Activated T-helper 9 cell treated with anti-CD3 and anti-CD28 coated beads, Interleukin-2, amount 50 U/mL, for 16 hours (primary cell): ENCODE results near the gene SPI1.

Source experiments
- DNase-seq: peaks from one replicate; pipeline ENCODE4 v3.0.0-alpha.2; 2020; ENCODE audit warnings: low read depth

The SPI1 gene

DNA sequence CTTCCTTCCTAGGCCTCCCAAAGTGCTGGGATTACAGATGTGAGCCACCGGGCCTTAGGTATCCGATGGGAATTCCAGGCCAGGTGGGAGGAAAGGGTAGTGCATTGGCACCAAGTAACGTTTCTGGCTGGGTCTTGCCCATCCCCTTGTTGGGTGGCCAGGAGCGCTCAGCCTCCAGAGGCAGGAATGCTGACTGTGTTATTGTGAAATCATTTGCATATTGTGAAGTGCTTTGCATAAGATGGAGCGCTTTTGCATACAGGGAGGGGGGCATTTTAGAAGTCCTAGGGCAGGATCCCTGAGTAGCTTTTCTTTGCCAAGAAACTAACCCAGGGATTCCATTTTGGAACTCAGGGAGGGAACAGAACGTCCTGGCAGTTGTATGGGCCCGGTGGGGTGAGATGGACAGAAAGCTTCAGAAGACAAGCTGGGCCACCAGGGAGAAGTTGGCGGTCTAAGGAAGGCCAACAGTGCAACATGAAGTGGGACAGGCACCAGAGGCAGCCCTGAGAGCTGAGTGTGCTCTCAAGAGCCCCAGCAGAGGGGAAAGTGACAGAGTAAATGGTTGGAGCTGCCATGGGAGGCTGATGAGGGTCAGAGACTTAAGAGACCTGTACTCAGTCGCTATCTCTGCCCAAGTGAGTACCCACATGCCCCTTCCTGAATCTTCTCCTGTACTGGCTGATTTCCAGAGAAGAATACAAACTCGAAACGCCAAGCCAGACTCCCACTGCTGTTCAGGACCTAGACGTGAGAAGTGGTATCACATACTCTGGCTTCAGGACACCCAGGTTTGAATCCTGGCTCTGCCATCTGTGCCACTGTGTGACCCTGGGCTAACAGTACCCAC, 28.8 kb upstream of the SPI1 start:
- DNase-seq: no peak

DNA sequence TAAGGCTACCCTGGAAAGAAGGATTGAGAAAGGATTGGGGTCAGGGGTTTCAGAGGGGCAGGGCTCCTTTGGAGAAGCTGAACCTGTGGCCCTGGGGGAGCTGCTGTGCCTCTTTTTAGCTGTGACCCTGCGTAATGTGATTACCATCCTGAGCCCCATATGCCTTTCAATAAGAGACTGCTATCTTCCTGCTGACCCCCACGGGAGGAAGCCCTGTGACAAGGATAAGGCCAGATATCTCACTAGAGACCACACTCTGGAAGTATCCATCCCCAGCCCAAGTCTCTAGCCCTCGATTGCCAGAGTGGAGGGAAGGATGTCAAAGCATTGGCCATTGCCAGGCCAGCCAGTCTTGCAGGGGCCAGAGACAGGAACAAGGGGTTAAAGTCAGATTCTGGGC, 25.2 kb upstream of the SPI1 start:
- no peak for DNase-seq

DNA sequence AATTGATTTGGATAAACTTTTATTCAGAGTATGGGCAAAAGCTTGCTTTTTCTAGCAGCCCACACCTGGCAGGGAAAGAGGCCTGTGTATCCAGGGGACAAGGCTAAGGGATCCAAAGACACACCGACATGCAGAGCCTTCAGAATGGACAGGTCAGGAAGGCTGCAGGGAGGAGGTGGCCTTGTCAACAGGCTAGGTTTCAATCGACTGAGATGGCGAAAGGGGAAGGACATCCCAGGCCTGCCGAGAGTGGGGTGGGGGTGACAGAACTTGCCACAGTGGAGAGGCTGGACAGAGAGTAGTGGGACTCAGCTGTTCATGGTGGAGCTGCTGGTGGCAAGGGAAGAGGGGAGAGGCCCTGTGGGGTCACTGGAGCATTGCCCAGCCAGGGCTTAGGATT, 24.8 kb upstream of the SPI1 start:
- no peak for DNase-seq

DNA sequence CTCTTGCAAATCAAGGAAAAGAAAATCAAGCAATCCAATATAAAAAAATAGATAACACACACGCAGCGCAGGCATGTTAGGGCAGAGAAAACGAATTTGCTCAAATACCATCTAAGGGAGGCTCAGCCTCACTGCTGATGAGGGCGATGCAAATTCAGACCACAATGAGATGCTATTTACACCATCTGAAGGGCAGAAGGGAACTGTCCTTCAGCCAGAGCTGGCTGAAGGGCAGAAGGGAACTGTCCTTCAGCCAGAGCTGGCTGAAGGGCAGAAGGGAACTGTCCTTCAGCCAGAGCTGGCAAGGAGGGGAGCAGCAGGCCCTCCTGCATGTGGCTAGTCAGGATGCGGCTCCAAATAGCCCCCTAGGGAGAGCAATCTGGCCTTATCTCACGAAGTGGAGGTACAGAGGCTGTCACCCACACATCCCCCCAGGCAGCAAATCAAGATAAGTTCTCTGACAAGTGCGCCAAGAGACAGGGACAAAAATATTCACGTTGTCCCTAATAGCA, 22.5 kb upstream of the SPI1 start:
- no peak for DNase-seq

DNA sequence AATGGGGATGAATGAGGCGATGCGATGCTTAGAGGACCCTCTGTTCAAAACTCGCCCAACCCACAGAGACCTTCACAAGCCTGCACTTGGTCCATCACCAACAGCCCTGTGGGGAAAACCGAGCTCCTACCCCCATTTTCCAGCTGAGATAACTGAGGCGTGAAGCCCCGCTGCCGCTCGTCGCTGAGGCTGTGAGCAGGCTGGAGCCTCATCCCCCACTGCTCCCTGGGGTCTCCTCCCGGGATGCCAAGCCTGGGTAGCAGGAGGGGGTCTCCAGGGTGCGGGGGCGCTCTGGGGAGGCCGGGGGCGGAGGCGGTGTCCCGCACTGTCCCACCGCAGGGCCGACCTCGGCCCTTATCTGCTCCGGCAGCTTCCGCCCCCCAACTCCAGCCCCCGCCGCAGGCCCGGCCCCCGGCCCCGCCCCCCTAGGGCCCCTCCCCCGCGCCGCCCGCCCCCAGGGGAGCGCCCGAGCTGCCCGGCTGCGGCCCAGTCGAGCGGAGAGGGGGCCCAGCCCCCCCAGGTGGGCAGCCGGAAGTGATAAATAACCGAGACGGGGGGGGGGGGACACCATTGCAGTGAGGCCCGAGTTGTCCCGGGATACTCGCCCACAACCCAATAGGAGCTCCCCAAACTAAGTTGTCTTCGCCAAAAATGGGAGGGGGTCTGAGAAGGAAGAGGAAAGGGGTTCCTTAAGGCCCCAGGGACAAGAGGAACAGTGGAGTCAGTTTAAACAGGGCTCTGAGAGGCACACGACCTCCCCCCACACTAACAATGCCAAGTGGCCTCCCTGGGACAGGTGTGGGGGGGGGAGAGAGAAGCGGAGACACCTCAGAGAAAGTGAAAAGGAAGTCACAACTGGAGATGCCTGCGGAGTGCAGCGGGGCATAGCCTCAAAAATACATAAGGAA, 21.8 kb upstream of the SPI1 start:
- DNase-seq: peak; percentile 32

DNA sequence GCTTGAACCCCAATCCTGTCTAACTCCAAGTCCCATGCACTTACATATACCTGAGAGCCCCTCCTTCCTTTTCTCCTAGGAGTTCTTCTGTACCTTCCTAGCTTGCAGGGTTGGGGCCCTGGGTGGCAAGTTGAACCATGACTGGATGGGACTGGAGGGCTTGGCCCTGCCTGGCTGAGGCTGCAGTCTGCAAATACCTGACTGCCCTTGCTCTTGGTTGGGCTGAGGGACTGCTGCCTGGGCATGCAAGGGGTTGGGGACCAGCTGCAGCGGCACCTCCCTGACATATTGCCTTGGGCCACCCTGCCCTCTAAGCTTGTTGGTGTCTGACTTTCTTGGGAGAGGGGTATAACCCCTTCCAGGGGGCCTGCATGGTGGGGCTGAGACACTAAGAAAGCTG, 20.2 kb upstream of the SPI1 start:
- DNase-seq: no peak

DNA sequence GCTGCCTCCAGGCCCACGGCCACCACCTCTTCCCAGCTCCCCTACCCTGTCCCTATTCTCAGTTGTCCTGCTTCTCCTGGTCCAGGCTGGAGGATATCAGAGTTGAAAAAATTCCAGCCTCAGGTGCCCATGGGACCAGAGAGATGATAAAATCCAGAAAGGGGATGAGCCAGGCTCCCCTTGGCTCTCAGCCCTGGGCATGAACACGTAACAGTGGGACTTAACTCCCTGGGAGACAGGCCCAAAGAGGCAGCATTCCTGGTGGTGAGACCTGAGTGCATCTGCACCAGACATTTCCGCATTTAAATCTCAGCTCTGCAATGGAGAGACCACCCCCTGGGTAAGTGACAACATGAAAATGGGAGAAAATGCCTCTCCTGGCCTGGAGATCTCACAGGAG, 19.7 kb upstream of the SPI1 start:
- no peak for DNase-seq

DNA sequence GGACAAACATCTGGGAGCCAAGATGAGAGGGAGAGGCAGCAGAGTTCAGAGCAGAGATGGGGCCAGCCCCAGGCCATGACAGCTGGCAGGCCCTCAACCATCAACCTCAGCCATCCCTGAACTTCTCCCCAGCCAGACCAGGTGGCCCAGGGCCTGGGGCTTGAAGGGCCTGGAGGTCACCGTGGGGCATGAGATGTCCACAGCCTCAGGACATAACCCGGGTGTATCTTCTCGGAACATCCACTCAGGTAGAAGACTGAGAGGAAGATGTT, 17.6 kb upstream of the SPI1 start:
- no peak for DNase-seq

DNA sequence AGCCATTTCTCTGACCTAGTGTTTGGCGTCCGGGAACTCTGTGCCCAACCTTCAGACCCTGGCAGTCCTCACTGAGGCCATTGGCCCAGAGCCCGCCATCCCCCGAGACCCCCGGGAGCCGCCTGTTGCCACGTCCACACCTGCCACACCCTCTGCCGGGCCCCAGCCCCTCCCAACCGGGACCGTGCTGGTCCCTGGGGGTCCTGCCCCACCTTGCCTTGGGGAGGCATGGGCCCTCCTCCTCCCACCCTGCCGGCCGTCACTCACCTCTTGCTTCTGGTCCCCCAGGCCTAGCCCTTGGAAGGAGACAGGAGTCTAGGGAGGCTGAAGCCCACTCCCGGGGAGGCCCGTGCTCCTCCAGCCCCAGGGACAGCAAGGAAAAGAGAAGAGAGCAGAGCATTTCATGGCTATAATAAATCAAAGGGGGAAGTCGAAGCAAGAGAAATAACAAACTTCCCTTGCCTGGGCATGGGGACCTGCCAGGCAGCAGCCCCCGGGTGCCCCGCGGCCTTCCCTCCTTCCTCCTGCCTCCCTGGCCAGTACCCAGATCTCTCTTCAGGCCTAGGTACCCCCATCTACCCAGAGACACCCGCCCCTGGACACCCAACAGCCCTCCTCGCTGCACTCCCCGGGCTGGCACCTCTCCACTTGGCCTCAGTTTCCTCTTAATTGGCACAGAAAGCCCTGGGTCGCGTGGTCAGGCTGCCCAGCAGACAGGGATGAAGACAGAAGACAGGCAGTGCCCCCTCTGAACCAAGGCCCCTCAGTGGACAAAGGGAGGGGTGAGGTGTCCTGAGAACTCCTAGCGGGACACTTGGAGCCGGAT, 17.1 kb upstream of the SPI1 start:
- no peak for DNase-seq

DNA sequence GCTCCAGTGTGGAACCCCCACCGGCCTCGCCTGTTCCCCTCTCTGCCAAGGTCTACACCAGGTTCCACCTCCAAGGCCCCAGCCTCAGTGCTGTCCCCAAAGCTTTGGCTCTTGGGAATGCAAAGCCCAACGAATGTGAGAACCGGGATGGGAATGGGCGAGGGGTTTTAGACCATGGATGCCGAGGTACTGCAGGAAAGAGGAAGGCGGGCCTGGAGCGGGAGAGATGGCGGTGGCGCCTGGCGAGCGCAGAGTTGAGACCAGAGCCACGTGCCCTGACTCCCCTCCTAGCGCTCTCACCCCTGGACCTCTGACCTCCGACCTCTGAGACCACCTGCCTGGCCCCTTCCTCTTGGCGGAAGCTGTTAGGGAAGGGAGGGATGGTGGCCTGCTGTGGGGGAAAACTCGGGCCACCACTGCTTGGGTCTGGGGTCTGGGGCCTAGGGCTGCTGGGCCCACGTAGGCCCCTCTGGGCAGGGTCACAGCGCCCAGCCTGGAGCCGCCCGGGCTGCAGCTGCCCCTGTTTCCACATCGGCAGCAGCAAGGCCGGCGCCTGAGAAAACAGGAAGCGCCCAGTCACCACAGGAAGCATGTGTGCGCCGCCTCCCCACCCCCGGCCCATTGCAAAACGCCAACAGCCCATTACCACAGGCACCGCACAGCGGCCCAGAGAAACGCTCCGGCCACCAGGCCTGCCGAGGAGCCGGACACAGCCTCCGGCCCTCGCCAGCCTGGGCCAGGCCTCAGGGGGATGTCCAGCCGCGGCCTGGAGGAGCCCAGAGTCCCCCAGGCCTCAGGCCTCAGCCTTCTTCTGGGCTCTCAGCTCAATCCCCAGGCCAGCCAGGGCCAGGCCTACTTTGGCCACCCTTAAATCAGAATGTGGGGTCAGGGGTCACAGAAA, 16.2 kb upstream of the SPI1 start:
- peak; percentile 48 for DNase-seq

DNA sequence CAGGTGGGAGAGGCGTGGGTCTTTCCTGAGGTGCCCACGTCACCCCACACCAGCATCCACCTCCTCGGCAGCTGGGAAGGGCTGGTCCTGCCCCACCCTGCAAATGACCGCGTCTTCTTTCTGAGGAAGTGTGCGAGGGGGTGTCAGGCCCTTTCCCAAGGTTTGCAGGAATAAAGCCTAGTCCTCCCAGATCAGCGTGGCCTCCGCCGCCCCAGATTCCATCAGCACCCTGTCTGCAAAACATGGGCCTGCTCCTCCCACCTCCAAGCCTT, 15.6 kb upstream of the SPI1 start:
- no peak for DNase-seq

DNA sequence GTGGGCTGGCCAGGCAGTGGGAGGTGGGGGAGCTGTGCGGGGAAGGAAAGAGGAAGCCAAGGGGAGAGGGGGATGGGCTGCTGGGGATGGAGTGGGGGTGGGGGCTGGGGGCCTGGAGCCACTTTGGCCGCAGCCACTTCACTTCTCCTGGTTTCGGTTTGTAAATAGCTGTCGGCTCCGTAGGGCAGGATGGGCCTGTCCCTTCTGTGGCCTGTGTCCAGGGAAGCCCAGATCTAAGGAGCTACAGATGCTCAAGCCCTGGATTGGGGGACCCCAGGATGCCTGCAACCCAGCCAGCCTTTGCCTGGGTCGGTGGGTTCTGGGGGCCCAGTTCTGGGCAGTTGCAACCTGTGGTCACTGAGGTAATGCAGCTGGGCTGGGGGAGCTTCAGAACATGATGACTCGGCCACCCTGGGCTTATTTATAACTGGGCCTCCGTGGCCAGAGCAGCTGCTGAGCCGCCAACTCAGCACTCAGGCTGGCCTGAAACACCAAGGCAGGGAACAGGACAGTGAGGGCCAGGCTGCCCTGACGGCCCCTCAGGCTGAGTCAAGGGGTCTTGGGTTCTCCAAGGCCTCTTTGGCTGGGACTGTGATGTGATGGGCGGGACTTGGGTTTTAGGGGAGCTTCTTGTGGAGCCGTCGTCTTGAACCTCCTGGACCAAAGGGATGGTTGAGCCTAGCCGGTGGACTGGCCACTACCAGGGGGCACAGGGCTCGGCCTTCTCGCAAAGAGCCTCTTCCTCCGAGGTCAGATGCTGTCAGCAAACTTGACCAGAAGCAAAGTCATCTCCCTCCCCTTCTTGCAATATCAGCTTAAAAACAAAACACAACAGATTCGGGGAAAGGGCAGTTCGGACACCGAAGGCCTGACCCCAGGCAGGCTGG, 15.1 kb upstream of the SPI1 start:
- no peak for DNase-seq

DNA sequence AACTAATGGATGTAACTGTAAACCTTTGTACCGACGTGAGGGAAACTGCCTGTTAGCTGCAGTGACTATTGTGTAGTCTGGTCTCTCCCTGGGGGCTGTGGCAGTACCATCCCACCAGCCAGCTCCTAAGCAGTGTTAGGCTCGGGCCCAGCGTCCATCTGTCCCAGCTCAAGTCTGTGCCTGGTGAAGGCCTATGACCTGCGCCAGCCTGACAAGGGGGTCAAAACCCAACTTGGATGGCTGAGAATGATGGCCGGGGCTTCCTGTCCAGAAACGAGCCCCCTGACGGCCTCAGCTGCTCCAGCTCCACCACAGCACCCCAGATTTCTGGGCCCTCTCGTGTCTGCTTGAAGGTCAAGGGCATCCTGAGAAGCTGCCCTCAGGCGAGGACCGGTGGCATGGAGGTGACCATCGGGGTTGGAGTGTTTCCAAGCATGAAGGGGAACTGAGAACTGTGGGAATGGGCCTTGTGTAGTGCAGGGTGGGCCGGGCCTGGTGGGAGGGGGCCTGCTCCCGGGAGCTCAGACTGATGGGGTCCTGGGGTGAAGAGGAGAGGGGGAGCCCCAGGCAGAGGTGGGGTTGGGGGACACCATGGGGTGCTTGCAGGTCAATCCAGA, 14.3 kb upstream of the SPI1 start:
- no peak for DNase-seq

DNA sequence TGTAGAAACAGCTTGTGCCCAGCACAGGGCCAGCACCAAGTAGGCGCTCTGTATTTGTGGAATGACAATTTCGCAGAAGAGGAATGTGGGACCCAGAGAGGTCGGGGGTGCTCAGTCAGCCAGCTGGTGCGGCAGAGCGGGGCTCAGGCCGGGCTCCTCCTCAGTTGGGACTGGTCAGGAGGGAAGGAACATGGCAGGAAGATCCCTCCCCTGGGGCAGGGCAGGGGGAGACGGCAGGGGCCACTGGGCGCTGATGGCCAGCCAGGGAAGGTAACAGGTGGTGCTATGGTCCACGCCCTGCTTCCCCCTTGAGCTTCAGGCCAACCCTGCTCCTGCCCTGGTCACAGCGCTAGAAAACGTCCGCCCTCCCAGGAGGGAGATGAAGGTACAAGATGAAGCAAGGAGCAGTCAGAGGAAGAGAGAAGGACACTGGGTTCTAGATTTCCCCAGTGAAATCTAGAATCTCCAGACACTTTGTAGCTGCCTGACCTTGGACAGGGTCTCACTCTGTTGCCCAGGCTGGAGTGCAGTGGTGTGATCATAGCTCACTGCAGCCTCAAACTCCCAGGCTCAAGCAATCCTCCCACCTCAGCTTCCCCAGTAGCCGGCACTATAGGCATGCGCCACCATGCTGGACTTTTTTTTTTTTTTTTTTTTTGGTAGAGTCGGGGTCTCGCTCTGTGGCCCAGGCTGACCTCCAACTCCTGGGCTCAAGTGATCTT, 13.5 kb upstream of the SPI1 start:
- no peak for DNase-seq

DNA sequence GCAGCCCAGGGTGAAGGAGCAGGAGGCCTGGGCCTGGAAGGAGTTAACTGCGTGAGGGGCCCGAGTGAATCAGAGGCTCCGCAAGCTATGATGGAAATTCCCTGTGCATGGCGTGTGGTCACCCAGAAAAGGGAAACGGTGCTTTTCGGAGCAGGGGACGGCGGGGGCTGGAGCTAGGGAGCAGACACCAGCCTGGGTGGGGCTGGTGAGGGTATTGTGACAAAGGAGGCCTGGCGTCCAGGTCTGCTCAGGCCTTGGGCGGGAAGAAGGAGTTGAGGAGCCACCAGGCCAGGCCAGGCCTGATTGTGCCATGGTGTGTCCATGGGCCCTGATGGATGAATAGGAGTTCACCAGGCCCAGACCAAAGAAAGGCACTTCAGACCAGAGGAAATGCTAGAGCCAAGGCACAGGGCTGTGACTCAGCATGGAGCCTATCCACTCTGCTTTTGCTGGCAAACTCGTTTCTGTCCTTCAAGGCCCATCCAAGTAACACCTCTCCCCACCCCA, 12.8 kb upstream of the SPI1 start:
- DNase-seq: no peak

DNA sequence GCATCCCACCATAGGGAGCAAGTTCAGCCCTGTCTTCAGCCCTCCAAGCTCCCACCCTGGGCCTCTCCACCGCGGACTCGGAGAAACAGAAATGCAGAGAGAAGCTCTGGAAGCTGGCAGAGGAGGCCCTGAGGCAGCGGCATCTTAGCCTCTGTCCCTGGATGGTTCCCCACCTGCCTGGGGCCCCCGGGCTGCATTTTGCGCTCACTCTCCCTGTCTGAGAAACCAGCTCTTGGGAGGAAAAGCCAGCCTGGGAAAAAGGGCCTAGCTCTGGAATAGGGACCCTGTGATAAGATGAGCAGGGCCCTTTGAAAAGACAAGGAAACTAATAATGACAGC, 12.0 kb upstream of the SPI1 start:
- DNase-seq: no peak

DNA sequence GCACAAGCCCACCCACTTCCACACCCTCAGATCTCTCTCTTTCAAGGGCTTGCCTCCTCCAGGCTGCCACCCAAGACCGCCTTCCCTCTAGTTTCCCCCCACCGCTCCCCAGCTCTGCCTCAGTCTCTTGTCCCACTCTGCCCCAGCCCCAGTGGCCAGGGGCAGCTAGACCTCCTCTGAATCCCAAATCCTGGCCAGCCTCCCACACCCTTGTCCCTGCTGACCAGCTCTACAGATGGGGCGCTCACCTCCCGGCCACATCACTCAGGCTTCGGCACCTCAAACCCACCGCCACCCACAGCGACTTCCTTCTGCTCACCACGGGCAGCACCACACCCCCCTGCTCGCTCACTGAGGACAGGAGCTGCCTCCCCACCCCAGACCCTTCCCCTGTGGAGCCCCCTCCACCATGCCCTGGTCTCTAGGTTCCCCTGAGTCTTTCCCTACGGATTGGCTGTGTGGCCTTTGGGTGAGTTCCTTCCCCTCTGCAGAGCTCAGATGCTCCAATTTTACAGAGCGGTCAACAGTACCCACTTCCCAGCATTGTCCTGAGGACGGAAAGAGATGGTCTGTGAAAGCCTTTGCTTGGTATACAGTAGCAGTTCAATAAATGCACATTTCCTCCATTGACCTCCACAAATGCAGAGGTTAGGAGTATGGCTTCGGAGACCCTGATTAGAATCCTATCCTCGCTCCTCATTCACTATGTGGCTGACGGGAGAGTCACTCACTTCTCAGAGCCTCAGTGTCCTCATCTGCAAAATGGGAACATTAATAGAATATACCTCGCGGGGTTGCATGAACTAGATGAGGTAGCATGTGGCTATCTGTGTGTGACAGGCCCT, 11.5 kb upstream of the SPI1 start:
- DNase-seq: no peak
